ENCODE data around the gene CDR2.
"Not testable (repeated sequence)": the region's sequence is repeated elsewhere in the genome, so short reads cannot be mapped to it uniquely, and the experiment has no call there.

CDR2 gene

DNA sequence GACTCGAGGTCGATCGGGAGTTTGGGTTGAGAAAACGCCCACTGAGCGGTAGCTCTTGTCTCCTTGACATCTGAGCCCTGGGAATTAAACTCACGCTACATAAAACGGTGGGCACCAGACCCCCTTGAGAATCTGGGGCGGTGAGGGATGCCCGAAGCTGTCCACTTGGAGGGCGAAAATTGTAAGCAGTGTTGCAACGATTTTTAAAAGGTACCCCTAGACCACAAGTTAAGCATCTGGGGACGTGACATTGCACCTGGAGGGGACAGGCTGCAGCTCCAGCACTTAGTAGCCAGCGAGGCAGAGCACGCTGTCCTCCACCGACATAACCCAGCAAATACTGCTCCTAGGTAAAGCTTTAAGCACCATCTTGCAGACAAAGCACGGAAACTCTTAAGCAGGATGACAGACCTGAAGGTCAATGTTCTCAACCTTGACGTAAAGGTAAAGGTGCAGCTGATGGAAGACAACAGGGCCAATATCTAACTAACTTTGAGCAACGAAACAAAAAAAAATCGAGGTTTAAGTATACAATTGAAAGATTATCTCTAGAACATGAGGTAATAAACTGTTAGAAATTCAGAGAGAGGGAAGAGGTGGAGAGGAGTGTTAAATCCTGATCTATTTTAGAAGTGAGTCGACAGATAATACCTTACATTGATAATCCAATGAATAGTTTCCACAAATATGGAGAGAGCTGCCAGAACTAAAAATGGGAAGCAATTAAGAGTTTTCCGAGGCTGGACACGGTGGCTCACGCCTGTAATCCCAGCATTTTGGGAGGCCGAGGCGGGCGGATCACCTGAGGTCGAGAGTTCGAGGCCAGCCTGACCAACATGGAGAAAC is 921 bp upstream of the CDR2 start:
- no peak for DNase-seq

DNA sequence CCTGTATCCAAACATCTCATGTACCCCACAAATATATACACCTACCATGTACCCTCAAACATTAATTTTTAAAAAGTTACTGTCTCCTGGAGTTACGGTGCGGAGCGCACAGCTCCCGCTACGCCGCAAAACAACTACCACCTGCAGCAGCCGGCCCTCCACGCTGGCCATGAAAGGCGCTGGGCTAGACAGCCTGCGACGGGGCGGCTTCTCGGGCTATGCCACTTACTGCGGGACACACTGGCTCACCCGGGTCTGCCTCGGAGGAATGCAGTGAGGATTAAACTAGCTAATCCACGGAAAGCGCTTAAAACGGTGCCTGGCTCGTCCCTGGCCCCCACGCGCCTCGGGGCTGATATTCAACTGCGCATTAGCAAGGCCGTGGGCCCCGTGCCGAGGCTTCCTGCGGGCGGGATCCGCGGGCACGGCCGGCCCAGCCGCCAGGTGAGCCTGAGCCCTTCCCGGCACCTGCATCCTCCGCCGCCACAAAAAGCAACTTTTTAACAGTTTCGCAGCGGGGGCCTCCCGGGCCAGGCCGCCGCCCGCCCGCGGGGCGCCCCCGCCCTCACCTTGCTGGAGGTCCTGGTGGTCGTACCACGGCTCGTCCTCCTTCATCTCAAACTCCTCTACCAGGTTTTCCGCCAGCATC is 633 bp downstream of the CDR2 start:
- DNase-seq: no peak

DNA sequence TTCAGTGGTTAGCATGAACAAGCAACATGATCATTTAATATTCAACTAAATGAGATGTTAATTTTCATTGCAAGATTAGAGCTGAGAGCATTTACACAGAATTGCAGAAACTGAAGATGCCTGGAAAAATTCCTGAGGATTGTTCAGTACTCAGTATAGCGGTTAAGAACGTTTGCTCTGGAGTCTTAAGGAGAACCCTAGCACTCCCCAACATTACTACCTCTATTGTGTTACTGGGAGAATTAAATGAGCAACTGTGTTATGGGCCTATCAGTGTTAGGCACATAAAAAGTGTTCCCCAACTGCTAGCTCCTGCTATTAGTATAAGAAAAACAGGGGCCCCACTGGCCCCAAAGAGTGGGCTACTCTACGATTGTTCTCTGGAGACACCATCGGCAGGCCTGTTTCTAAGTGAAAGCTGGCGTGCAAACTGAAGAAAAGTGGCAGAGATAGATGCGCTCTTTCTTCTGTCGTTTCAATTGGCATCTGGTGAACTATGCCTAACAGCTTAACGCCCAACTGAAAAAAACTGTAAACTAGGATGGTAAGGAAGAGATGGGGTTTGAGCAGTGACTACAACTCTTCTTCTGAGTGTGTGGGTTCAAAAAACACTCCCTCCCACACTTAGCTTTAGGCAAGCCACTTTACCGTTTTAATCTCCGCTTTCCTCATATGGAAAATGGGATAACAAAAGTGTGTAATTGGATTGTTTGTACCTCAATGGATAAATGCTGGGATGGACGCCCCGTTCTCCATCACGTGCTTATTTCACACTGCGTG is 1.3 kb downstream of the CDR2 start:
- no peak for DNase-seq

DNA sequence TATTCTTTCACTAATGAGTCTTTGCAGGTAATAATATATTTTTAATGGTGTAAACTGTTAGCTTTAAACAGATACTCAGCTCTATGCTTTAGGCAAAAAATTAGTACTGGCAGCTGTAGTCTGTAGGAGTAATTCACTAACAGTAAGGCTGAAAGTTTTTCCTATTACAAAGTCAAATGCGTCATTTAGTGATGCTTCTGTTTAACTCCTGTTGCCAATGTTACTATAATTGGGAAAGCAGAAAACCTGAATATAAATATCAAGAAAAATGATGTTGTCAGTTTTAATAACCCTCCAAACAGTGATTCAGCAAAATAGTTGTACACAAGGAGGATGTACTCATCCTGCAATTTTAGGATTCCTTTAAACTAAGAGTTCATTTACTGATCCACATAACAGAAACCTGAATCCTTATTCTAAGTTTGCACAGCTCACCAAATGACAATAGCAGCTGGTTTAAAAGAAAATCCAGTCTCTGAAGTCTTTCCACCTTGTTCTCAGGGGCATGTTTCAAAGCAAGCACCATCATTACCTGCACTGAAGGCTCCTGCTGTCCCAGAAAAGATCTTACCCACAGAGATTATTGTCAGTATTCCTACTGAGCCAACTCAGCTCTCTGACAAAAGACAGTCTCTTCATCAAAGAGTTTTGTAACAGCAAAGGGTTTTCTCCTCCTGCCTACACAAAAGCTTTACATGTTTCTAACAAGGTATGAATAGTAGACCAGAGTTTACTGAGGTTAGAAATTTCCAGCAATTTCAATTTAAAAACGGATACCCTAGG is 4.2 kb downstream of the CDR2 start:
- no peak for DNase-seq

DNA sequence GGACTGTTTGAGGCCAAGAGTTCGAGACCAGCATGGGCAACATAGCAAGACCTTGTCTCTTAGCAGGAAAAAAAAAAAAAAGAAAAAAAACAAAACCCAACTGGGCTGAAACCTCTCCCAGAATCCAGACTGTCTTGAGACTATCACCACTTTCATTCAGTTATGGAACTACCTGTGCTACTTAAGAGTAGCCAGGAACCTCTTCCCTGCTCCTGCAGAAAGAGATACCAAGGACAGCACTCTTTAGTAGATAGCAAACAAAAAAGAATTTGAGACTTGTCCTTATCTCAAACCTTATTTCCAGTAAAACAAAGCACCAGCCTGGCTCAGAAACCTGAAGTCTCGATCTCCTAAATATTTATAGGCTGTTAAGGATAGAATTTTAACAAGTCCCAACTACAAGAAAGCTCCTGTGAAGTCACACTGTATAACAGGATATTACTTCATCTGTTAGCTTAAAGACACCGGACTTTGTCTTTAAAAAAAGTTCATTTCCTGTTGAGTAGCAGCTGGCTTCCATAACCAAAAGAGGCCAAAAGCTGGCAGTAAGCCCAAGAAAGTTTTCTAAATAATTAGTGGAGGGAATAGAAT is 5.1 kb downstream of the CDR2 start:
- no peak for DNase-seq

DNA sequence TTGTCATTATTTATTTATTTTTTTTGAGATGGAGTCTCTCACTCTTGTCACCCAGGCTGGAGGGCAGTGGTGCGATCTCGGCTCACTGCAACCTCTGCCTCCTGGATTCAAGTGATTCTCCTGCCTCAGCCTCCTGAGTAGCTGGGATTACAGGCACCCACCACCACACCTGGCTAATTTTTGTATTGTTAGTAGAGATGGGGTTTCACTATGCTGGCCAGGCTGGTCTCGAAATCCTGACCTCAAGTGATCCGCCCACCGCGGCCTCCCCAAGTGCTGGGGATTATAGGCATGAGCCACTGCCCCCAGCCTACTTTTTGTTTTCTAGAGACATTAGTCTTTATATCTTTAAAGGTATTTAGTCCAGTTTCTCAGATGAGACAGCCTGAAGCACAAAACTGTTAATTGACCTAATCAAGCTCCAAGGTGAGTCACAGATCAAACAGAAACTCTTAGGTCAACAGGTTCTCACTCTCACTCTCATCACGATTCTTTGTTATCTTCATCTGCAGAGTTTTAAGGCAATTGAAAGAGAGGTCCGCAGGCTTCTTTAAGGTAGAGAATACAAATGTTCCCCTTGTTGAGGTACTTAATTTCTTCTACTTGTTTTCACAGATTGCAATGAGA is 6.1 kb downstream of the CDR2 start:
- DNase-seq: not testable (repeated sequence)

DNA sequence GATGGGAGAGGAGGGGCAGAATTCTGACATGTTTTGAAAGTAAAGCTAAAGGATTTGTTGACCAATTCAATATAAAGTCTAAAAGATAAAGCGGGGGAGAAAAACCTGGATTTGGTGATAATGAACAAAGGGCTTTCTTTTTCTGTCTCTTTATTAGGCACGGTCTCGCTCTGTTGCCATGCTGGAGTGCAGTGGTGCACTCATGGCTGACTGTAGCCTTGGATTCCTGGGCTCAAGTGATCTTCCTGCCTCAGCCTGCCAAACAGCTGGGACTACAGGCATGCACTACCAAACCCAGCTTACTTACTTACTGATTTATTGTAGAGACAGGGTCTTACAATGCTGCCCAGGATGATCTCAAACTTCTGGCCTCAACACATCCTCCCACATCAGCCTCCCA is 7.5 kb downstream of the CDR2 start:
- DNase-seq: no peak

DNA sequence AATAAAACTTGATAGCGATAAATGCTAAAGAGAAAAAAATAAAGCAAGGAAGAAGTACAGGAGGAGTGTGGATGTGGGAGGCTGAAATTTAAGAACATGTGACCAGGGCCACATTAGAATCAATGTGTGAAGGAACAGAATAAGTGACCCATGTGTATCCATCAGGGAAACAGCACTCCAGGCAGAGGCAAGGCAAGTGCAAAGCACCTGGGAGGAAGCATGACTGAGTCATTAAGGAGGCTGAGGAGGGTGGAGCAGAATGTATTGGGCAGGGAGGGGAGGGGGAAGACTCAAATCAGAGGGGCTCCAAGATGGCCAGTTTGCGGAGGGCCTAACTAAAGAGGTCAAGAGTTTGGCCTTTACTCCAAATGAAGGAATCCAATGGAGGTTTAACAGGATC is 8.0 kb downstream of the CDR2 start:
- DNase-seq: no peak

DNA sequence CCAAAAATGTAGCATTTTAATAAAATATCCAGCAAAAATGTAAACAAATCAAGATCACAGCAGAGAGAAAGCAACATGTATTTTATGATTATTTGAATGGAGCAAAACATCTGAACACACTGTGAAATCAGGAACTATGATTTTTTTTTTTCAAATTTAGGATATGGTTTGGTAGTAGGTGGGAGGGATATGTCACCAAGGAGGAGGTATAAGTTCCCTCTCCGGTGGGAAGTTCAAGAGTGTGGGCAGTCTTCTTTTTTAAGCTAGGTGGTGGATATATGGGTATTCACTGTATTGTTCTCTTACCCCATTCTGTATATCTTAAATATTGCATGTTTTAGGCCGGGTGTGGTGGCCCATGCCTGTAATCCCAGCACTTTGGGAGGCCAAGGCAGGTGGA is 10.2 kb downstream of the CDR2 start:
- no peak for DNase-seq

DNA sequence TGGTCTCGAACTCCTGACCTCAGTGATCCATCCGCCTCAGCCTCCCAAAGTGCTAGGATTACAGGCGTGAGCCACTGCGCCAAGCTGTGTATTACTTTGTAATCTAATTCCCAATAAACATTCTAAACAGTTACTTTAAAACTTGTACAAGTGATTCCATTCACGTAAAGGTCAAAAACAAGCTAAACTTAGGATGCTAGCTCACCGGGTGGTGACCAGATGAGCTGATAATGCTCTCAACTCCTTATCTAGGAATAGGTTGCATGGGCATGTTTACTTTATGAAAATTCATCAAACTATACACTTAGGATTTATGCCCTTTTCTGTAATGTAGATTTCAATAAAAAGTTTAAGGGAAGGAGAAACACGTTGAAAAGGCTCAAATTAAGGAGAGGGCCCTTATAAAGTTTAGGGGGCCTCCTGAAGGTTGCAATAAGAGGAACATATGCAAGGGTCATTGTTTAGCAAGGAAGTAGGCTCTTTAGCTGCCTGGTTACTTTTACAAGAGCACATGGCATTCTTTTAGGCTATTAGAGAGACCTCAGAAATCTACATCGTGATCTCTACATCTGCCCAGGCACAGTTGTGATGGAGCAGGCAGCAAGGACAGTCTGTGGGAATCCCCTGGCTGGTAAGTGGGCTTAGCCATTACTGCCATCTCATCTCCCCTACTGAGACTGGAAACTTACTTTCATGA is 13.3 kb downstream of the CDR2 start:
- no peak for DNase-seq

DNA sequence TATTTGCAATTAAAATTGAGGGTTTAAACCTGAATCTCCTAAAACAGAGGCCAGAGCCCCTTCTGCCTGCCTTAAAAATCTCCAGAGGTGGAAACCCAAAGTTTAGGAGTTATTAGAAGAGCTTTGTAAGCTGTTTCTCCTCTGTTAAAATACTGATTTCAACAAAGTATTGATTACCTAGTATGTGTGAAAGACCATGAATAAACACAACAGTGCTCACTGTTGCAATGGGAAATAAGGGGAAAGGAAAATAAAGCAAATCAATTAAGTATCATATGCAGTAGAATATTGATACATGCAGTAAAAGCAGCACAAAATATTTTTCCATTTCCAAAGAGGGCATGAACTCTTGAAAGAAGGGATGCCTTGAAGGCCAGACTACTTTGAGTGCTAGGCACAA is 14.7 kb downstream of the CDR2 start:
- DNase-seq: no peak

DNA sequence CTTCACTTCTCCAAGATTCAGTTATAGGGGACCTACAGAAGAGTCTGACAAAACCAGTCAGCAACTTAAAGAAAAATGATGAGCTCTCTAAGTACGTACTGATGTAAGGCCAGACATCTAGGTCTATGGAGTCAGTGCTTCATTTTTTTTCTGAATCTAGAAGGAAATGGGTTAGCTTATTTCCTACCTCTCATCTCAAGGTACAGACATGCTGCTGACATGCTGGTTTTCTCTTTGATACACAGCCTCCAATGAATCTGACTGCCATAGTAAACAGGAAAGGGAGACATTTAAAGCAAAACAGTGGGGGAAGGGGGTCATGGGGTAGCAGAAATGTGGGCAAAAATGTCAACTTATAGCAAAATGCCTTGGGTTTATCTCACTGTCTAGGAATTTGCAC is 16.4 kb downstream of the CDR2 start:
- no peak for DNase-seq

DNA sequence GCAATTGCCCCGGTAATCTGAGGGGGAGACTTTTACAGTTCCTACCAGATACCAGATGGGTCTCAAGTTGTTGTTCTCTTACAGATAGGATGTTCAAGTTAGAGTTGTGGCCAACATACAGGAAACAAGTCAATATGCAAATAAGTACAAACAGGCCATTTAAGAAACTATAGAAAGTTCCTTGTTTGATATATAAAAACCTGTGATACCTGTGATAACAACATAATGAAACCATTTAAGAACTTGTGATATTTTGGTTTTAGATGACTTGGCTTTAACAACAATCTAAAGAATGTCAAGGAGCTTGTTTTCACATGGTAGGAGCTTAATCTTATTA is 16.8 kb downstream of the CDR2 start:
- no peak for DNase-seq

DNA sequence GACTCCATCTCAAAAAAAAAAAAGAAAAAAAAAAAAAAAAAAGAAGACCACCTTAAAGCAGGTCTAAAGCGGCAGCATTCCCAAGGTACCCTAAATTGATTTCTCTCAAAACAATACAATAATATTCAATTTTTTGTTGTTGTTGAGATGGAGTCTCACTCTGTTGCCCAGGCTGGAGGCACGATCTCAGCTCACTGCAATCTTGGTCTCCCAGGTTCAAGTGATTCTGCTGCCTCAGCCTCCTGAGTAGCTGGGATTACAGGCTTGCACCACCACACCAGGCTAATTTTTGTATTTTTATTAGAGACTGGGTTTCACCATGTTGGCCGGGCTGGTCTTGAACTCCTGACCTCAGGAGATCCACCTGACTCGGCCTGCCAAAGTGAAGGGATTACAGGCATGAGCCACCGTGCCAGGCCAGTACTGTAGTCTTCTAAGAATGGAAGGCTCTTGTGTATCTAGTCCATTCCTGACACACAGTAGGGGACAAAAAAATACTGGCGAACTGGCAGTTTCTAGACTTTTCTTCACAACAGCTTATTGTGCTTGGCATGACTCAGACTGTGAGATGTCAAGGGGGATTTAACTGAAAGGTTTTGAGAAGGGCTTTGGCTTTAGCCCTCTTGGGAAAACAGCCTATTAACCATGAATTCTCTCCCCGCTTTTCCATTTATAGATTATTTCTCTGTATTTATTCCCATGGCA is 17.3 kb downstream of the CDR2 start:
- DNase-seq: no peak

DNA sequence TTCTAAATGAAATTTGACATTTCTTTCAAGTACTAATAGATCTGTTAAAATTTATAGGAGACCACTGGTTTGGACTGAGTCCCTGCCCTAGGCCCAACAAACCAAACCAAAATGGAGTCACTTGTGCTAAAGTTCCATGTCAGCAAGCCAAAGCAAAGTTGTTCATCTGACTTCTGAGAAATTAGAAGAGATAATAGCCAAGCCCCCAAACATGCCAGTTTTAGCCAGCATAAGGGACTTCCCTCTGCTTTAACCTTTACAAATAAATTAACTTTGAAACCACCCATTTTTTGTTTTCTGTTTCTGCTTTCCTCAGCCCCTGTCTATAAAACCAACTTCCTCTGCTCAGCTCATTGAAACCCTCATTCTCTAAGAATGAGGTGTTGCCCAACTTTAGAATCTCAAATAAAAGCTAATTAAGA is 18.9 kb downstream of the CDR2 start:
- DNase-seq: no peak

DNA sequence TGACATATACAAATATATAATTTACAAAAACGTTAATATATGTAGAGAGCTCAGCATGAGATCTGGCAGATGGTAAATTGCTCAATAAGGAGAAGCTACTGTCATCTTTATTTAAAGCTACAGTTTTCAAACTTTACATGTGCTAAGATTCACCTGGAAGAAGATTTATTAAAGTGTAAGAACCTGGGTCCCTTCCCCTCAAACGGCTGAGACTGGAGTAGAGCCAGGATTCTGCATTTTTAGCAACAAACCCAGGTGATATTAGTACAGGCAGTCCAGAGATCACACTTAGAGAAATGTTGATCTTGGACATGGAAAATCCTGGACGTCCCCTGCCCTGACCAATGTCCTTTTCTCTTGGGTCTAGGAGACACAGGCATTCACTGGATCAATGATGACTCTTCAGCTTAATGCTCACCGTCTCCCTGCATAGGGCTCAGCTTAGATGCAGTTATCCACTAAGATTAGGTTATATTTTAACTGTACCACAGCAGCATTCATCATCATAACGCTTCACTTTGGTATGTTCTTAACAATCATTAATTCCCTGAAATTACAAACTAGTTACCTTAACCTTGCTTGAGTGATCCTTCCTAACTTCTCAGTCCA is 20.4 kb downstream of the CDR2 start:
- DNase-seq: no peak

DNA sequence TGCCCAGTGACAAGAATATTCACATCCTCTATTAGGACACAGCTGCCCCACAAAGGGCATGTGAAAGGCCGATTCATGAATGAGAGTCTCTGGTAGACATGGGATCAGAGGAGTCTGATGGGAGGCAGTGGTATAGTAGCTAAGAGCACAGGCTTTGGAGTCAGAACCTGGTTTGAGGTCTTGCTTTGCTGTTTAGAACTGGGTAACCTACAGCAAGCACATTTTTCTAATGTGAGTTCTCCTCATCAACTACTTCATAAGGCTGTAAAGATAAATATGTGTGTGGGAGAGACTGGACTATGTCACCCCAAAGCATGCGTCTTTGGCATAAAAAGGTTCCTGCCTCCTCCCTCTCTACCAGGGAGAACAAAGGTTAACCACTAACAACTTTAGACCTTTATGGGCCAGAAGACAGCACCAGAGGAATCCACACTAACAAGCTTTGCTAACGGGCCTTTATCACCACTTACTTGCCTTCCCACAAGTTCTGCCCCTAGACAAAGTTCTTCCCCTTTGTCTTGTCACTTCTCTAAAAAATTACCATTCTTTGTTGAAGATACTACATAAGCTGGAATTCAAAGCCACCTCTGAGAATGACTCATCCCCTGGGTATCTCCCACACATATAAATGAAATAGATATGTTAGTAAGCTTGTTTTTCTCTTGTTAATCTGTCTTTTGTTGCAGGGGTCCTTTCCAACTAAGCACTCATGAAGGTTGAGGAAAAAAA is 21.1 kb downstream of the CDR2 start:
- no peak for DNase-seq

DNA sequence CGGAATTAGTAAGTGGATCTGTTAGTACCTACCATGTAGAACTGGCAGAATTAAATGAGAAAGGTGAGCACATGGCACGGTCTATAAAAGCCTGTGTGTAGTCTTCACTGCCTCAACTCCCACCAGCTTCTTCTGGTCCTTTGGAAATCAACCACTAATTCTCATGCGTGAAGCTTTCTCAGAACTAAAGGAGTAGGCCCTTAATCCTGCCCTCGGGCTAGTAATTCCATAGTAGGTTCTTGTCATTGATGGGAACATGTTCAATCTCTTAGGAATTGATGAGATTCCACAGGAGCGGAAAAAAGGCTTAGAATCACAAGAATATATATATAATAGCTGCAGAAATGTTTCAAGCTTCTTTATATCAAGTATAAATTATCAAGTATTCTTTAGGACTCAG is 21.7 kb downstream of the CDR2 start:
- DNase-seq: no peak

DNA sequence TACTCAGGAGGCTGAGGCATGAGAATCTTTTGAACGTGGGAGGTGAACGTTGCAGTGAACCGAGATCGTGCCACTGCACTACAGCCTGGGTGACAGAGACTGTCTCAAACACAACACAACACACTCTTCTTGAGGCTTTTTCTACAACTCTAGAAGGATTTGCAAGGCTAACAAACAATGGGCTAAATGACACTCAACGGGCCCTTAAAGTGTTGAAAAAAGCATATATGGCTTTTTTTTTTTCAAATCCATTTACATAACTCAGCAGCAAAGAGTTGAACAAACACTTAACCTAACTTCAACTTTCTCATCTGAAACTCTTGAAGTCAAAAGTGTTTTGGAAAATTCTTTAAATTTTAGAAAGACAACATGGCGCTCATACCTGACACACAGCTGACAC is 22.3 kb downstream of the CDR2 start:
- DNase-seq: no peak

DNA sequence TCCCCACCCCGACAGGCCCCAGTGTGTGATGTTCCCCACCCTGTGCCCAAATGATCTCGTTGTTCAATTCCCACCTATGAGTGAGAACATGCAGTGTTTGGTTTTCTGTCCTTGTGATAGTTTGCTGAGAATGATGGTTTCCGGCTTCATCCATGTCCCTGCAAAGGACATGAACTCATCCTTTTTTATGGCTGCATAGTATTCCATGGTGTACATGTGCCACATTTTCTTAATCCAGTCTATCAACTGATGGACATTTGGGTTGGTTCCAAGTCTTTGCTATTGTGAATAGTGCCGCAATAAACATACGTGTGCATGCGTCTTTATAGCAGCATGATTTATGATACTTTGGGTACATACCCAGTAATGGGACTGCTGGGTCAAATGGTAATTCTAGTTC is 23.4 kb downstream of the CDR2 start:
- DNase-seq: not testable (repeated sequence)

All from NCI-H187 treated with DMSO at 0.1 percent for 48 hours (cell line).